Midbrain (tissue), 1 donor: Measurements from ENCODE around the gene NCAM1.
"Not testable (repeated sequence)": the region's sequence is repeated elsewhere in the genome, so short reads cannot be mapped to it uniquely, and the experiment has no call there.

Experiments
- DNase-seq: peaks from one replicate; lab custom pipeline; 2025; lab: John Stamatoyannopoulos, UW

NCAM1 gene

GRCh38 chr11:113276466-113276865 is 315.2 kb downstream of the NCAM1 start:
- DNase-seq, result no peak

GRCh38 chr11:113277907-113278306 is 316.7 kb downstream of the NCAM1 start:
- no peak for DNase-seq

DNA sequence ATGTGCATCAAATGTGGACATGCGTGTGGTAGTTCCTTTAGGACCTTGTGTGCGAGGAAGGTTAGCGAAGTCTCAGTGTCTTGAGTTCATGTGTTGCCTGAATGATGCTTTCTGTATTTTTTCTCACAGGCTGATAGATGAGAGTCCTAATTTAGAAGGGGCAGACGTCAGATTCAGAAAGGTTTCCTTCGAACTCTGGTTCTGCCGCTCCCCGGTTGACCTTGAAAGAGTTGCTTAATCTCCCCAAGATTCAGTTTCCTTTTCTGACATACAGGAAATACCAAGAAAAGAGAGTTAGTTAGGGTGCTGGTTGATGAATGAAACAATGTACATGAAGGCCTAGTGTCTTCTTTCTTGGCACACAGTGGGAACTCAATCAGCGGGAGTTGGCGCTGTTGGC is 317.3 kb downstream of the NCAM1 start:
- DNase-seq, result no peak

- DNase-seq, result peak; percentile 57
Observed at GRCh38 chr11:113278925-113279324, 317.7 kb downstream of the NCAM1 start.

DNA sequence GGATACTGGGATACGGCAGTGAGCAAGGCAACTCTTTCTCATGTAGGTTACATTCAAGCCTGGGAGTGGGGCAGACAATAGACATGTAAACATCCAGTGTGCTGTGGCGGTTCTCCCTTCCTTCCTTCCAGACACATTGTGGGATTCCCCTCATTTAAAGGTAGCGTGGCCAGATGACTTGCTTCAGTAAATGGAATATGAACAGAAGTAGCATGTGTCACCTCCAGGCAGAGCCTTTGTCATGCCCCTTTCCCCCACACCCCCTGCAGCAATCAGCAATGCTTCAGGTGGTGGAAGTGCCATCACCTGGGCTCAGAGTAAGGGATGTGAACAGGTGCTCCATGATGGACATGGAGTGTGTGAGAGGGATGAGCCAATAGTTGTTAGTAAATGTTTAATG is 318.4 kb downstream of the NCAM1 start:
- DNase-seq, result no peak

- DNase-seq, result no peak
Observed at GRCh38 chr11:113281052-113281725, 320.0 kb downstream of the NCAM1 start.

GRCh38 chr11:113282898-113283437 is 321.7 kb downstream of the NCAM1 start:
- no peak for DNase-seq

- no peak for DNase-seq
Observed at GRCh38 chr11:113283881-113284280, 322.7 kb downstream of the NCAM1 start.

GRCh38 chr11:113286009-113286408 is 324.8 kb downstream of the NCAM1 start:
- DNase-seq, result no peak

DNA sequence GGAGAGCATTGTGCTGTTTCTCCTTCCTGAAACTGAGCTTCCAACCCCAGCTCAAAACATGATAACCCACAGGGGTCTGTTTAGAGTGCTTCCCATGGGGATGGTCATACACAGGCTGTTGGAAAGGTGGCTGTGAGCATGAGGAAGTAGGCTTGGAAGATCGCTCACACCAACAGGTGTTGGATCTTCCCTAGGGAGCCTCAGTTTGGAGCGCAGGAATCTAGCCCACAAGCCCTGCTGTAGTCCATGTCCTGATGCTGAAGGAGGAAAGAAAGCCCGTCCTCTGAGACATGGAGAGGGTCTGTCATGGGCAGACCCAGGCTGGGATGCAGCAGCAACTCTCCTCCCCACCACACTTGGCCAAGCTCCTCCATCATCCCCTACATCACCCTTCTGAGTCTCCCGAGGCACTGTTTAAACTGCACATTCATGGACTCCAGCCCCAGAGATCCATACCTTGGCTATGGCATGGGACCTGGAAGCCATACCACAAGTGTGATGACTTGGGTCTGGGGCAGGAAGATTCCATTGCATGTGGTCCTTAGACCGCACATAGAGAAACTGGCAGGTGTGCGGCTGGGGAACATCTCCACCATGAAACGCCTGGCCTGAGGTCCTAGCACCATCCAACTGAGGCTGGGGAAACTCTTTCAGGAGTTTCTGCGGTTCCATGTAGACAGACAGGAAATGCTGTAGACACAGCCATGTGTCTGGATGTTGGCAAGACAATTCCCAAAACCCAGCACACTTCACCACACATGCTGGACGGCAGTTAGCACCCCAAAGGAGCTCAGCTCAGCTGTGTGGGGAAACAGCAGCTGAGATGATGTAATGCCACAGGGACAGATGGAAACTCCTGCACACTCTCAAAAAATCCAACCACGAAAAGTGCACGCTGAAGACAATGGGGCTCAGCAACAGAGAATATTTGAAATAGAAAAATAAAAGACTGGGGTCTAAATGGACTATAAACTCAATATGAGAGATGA is 325.6 kb downstream of the NCAM1 start:
- no peak for DNase-seq

- no peak for DNase-seq
Observed at GRCh38 chr11:113287801-113288200, 326.6 kb downstream of the NCAM1 start.

- no peak for DNase-seq
Observed at GRCh38 chr11:113288286-113288863, 327.2 kb downstream of the NCAM1 start.

DNA sequence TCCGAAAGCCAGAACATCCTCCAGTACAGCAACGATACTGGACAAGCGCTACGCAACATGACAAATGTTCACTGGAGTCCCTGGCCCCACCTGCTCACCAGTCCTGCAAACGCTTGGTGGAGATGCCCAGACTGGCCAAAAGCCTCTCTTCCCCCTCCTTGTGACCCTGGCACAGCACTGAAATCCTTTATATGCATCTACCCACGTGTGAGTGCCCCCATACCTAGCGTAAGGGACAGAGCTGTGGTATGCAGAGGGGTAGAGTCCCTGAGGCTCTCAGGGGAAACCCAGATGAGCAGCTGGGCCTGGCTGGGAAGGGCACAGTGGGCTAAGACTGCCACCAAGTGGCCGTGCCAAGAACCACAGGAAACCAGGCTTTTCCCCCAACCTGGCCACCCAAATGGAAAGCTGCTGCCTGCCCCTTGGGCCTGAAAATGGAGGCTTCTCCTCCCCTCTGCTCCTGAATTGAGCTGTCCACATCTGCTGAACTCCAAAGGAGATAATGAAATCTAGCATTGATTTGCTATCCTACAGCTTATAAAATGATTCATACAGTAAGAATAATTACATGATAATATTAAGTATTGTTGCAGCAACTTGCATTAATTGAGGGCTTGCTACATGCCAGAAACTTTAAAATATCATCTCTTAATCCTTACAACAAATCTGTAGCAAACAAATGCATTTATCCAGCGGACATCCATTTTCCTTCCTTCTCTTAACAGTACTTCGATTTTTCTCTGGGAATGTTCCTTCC is 328.4 kb downstream of the NCAM1 start:
- peak; percentile 67 for DNase-seq

- DNase-seq, result no peak
Observed at GRCh38 chr11:113293936-113294335, 332.7 kb downstream of the NCAM1 start.

DNA sequence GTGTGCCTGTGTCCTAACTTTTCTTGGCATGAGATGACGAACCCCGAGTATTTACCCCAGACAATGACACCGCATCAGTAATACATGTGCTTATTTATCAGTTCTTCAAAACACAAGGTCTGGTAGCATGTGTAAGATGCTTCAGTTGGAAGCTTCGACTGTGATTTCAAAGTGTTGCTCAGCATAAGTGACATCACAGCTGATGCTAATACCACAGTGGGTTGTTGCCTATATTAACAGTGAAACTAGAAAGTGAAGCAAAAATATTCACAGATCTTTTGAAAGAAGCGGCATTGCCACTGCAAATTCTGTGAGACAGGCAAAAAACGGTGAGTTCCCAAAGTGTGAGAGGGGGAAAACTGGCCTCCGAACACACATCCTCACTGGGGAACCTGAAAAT is 334.8 kb downstream of the NCAM1 start:
- DNase-seq, result no peak

DNA sequence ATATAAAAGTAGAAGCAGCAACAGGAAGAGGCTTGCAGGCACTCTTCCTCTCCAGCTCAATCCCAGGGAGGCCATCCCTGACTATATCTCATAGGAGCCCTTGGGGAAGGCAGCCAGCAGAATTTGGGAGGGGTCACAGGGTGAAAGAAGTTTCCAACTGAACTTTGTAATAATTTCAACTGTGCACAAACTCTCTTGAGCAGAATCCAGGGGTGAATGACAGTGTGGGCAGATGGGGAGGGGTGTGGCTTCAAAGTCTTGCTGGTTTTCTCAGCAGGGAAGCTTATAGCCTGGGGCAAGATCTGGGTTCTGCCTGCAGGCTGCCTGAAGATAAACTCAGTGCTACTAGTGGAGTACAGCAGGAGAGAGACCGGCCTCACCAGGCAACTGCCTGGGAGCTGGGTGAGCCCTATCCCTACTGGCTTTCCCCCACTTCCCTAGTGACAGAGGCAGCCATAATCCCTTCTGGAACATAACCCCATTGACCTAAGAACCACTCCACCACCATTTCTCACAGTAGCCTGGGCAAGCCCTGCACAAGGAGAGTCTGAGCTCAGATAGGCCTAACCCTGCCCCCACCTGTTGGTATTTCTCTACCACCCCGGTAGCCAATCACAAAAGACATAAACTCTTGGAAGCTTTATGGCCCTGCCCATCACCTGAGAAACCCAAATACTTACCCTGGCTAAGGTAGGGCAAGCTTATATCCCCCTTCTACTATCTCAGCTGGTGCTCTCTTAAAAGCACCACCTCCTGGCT is 335.4 kb downstream of the NCAM1 start:
- DNase-seq, result no peak

DNA sequence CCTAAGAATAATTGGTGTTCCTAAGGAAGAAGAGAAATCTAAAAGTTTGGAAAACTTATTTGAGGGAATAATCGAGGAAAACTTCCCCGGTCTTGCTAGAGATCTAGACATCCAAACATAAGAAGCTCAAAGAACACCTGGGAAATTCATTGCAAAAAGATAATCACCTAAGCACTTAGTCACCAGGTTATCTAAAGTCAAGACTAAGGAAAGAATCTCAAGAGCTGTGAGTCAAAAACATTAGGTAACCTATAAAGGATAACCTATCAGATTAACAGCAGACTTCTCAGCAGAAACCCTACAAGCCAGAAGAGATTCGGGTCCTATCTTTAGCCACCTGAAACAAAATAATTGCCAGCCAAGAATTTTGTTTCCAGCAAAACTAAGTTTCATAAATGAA is 337.3 kb downstream of the NCAM1 start:
- not testable (repeated sequence) for DNase-seq

GRCh38 chr11:113304916-113305315 is 343.7 kb downstream of the NCAM1 start:
- DNase-seq, result no peak

DNA sequence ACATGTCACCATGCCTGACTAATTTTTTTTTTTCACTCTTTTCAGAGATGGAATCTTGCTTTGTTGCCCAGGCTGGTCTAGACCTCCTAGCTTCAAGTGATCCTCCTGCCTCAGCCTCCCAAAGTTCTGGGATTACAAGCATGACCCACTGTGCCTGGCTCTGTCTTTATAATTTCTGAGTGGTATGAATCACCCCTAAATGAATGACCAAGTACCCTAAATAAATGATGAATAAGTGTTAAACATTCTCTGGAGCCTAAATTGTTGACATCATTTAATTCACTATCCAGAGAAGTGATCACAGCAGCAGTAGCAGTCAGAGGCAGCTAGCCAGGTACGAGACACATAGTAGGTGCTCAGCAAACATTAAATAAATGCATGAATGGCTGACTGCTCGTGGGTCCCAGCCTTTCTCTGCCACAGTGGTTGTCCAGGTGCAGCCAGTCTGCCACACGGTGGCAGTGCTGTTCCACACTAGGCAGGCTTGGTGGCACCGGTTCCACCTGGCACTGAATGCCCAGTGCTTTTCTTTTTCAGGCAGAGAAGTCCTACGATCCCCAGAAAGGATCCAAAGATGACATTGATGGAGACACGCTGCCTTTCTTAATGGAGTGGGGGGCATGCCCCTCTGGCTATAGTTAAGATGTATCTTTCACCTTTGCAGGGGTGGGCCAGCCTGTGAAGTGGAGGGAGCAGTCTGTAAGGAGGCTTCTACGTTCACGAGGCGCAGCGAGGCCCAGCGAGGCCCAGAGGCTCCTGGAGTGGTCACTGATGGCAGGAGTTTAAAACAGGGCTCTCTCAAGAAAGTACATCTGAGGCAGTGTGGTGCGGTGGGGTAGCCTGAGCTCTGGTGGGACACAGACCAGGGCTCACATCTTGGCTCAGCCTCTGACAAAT is 344.5 kb downstream of the NCAM1 start:
- DNase-seq, result peak; percentile 84

GRCh38 chr11:113308601-113309000 is 347.4 kb downstream of the NCAM1 start:
- no peak for DNase-seq
